ENCODE measurements around the gene ORM2. TPM values are rescaled to one million over a fixed set of nuclear protein-coding genes. Genes with fewer than 3 reads are reported as not detected.
"Not testable (repeated sequence)": the region's sequence is repeated elsewhere in the genome, so short reads cannot be mapped to it uniquely, and the experiment has no call there.

Gene ORM2
- total RNA-seq, 1 experiment from 2014 or later: not detected

DNA sequence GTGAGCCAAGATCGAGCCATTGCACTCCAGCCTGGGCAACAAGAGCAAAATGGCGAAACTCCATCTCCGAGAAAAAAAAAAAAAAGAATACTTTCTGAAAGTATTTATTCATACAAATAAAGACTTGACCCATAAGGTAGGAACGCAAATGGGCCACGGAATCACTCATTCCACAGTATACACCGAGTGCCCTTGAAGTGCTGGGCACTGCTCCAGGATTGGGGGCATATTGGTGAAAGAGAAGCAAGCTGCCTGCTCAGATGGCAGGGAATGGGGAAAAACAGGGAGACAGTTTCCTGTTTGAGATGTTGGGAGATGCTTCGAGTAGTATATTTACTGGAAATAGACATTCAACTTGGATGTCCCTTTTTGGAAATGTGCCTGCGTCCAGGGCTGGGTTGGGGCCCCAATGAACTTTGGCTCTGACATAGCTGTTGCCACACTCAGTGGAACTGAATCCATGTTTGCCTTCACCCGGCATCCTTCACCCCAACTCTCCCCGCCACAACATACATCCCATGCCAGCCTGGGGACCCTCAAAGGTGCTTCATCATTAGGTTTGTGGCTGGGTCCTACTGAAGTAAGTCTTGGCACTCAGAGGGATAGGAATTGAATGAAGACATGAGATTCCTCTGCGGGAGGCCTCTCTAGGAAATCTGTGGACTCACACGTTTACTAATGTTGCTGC is 588 bp upstream of the ORM2 start:
- DNase-seq (ENCODE audit: extremely low read depth, low read depth): not testable (repeated sequence)

DNA sequence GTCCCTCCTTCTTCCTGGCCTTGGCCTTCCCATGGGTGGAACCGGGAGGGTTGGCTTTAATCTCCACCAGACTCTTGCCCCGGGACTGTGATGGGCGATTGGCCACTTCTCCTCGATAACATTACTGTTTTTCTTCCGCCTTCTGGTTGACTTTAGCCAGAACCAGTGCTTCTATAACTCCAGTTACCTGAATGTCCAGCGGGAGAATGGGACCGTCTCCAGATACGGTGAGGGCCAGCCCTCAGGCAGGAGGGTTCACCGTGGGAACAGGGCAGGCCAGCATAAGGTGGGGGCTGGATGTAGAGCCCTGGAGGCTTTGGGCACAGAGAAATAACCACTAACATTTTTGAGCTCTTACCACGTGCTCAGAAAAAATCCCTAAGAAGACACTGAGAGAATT is 967 bp downstream of the ORM2 start:
- no peak for DNase-seq (ENCODE audit: extremely low read depth, low read depth)

DNA sequence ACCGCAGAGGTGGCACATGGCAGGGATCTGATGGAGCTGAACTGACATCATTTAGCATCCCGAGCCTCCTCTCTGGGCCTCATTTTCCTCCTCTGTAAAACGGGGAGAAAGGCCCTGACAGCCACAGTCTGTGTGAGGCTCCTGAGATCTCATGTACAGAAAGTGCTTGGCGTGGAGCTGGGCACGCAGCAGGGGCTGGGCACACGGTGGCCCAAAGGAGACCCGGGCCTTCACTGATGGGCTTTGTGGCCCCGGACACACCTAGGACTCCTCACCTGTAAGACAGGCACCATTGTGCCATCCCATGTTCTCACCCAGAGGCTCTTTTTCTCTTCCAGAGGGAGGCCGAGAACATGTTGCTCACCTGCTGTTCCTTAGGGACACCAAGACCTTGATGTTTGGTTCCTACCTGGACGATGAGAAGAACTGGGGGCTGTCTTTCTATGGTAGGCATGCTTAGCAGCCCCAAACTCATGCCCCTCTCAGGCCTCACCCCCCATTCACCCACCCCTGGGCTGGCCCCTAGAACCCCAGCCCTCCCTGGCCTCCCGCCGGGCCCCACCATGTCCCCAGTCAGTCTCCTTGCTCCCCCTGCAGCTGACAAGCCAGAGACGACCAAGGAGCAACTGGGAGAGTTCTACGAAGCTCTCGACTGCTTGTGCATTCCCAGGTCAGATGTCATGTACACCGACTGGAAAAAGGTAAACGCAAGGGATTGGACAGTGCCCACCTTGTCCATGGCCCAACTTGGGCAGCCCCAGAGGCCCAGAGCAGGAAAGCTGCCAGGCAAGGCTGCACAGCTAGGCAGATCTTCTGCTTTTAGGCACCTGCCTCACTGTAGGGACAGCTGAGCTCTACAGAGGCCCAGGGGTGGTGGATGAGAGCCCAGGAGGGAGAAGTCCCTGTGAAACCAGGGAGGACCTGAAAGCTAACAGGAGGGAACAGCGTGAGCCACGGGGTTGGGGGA is 1.8 kb downstream of the ORM2 start:
- DNase-seq (ENCODE audit: extremely low read depth, low read depth): not testable (repeated sequence)

DNA sequence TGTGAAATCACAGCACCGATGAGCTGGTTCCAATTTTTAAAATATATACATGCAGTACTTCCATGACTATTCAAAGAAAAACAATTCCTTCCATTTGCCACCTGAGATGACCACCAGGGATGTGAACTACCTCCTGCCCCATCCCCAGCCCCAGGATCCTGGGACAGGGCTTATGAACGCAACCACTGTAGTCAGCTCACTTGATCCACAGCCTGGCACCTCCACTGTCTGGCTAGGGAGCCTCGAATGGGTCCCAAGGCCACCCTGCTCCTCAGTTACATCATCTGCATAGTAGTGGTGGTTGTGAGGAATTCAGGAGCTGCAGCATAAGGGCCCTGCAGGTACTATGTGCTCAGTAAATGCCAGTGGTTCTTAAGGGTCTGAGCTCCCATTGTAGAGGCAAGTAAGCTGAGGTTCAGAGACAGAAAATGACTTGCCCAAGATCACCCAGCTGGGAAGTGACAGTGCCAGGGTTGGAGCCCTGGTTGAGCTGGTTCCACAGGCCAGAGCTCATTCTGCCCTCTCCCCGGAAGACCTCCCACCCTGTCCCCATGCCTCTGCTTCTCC is 2.9 kb downstream of the ORM2 start:
- not testable (repeated sequence) for DNase-seq (ENCODE audit: extremely low read depth, low read depth)

DNA sequence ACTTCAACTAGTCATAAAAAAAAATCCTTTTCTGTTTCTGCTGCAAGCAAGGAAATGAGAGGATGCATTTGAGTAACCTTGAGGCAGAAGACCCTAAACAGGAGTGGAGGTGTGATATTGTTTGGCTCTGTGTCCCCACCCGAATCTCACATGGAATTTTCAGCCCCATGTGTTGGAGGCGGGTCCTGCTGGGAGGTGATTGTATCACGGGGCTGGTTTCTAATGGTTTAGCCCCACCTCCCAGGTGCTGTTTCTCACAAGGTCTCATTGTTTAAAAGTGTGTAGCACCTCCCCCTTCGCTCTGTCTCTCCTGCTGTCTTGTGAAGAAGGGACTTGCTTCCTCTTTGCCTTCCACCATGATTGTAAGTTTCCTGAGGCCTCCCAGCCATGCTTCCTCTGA is 4.0 kb downstream of the ORM2 start:
- not testable (repeated sequence) for DNase-seq (ENCODE audit: extremely low read depth, low read depth)

DNA sequence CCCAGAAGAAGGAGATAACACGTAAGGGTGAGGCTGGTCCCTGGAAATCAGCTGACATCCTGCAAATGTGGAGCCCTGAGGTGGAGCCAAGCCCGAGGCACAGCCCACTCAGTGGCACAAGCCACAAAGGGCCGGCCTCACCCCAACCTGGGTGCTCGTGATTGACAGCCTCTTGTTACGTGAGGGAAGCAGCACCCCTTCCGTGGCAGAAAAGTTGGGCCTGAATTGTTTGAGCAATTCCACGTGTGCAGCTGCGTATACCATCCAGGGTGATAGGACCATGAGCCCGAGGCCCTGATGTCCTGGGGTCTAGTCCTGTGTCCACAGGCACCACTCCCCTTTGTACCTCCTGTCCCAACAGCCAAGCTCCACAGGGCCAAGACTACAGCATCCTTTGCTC is 4.8 kb downstream of the ORM2 start:
- DNase-seq (ENCODE audit: extremely low read depth, low read depth): no peak

DNA sequence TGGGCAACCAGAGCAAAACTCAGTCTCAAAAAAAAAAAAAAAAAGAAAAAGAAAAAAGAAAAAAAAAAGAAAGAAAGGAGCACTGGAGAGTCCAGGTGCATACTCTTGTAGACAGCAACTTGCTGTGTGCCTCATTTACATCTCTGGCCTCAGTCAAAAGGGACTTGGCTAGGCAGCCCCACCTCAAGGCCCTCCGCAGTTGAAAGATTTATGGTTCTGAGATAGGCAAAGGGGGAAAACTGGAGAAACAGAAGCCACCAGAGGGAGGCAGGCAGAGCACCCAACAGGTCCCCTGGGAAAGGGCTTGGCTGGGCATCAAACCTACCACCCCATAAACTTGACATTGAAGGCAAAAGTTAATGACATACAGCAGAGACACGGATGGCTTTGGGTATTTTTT is 6.1 kb downstream of the ORM2 start:
- DNase-seq (ENCODE audit: extremely low read depth, low read depth): no peak

DNA sequence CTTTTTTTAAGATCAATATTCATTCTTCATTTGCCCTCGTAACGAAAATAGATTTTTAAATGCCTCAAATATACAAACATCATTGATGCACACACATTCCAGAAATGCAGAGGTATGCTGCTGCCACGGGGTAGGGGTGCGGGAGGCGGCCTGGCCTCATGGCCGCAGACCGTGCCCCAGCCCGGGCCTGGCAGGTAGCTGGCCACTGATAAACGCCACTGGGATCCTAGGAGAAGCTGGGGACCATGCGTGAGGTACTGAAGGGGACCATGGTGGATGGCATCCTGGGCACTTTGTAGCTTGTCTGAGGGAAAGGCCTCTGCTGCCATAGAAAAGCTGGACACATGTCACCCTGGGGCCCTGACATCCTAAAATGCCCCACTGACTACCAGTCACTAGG is 6.5 kb downstream of the ORM2 start:
- DNase-seq (ENCODE audit: extremely low read depth, low read depth): no peak

DNA sequence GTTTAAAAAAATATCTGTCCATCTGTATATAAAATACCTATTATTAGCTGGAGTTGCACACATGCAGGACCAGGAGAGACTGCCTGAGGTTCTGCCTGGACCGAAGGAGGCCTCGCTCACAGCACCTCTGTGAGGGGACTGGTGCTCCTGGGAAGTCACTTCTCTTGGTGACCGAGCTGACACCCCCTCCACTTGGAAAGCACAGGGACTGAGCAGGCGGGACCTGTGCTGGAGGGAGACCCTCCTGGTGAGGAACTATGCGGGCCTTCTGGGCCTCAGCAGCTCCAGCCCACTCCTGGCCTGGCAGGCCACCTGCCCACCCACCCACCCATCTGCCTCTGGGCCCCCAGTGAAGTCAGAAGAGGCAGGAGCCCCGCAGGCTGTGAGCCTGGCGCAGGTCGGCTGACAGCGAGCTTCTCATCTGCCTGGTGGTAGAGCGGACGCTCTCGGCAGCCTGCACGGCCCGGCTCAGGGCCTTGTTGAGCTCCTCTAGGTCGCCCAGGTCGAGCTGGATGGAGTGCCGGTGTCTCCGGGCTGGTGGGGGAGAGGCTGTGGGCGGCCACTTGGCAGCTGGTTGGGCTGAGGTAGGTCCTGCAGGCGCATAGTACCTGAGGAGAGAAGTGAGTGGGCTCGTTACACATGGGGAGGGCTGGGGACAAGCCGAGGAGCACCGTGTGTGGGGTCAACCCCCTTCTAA is 7.2 kb downstream of the ORM2 start:
- DNase-seq (ENCODE audit: extremely low read depth, low read depth): no peak

DNA sequence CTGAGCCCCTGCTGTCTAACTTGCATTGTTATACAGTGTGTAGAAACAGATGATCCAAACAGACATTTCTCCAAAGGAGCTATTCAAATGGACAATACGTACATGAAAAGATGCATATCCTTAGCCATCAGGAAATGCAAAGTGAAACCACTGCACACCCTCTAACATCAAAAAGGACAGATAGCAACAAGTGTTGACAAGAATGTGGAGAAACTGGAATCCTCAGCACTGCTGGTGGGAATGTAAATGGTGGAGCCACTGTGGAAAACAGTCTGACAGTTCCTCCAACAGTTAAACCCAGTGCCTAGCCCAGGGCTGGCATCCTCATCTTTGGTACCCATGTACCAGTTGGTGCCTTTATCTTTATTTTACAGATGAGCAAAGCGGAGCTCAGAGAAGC is 8.5 kb downstream of the ORM2 start:
- no peak for DNase-seq (ENCODE audit: extremely low read depth, low read depth)

DNA sequence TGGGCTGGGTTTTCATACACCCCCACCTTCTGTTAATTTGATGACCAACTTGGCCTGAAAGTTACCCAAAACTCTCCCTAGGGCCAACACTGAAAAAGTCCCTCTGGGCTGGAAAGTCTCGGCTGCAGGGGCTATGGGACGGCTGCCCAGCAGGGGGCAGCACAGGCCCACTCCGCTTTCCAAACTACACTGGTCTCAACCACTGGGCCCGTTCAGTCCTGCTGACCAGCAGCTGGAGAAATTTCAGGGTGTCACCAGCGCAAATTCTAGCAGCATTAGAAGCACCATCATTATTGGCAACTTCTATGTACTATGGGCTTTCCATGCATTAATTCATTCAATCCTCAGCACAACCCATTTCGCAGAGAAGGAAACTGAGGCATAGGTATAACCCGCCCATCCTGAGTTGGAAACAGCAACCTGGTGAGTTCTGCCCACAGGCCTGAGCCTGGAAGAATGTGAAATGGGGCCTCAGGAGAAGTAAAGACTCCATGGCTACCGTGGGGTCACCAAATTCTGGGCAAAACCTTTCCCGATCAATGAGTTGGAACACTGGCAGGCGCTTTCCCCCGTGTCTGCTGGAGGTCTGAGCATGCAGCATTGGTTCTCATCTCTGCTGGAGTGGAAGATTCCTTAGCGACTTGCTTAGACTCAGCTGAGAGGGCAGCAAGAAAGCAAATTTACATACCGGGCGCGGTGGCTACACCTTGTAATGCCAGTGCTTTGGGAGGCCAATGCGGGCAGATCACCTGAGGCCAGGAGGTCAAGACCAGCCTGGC is 9.7 kb downstream of the ORM2 start:
- DNase-seq (ENCODE audit: extremely low read depth, low read depth): peak; percentile 26

DNA sequence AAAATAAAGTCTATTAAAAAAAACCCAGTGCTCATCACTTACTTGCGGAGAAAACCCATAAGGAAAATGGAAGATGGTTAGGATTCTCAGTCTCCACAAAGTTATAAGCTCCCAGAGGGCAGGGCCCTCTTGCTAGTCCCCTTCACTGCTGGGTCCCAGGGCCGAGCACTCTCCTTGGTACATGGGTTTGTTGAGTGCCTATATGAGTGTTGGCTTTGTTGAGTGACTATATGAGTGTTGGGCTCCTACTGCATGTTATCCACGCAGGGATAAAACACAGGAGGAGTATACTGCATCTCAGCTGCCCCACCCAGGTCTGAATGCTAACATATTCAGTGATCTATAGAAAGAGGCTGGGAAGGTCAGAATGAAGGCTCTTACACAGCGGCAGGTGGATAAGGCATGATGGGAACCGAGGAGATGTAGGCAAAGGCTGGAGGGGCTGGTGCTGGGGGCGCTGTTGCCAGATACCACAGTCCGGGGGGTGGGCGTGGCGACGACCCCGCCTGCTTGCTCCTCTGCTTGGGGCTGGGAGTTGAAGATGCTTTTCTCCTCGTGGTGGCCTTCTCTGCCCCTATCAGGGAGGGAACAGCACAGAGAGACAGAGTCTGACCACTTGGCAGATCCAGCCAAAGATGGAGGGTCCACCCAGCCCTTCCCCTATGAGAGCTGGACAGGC is 11.6 kb downstream of the ORM2 start:
- no peak for DNase-seq (ENCODE audit: extremely low read depth, low read depth)

DNA sequence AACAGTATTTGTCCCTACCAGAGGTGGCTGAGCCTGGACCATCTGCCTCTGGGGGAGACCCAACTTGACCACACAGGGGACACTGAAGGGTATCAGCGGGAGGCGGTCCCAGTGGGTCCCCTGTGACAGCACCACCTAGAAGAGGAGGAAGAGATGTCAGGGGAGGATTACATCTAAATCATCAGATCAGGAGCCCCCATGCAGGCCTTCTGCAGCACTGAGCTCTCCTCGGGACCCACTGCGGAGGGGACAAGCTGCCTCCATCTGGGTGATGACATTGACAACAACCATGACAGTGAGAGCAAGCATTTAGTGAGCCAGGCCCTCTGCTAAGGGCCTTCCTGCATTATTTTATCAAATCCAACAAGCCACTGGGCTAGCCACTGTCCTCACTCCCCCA is 12.3 kb downstream of the ORM2 start:
- no peak for DNase-seq (ENCODE audit: extremely low read depth, low read depth)

DNA sequence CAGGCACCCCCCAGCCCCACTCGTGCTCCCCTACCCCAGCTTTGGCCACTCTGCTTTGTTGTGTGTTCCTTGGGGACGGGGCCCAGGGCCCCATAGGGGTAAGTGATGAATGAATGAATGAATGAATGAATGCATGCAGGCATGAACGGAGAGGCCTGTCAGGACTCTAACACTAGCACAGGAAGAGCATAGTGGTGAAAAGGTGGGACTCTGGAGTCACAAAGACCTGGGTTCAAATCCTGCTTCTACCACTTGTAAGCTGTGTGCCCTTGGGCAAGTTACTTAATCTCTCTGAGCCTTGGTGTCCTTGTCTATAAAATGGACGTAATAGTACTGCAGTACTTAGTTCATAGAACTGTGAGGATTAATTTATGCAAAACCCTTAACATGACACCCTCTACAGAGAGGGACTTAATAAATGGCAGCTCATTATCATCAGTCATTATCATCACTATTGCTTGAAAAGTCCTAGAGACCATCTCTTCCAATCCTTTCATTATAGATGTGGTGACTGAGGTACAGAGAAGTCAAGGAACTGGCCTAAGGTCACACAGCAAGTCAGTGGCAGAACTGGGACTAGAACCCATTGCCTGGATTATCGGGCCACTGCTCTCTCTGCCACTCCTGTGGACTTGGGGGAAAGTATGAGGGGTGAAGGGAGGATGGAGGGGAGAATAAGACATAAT is 13.2 kb downstream of the ORM2 start:
- DNase-seq (ENCODE audit: extremely low read depth, low read depth): no peak

DNA sequence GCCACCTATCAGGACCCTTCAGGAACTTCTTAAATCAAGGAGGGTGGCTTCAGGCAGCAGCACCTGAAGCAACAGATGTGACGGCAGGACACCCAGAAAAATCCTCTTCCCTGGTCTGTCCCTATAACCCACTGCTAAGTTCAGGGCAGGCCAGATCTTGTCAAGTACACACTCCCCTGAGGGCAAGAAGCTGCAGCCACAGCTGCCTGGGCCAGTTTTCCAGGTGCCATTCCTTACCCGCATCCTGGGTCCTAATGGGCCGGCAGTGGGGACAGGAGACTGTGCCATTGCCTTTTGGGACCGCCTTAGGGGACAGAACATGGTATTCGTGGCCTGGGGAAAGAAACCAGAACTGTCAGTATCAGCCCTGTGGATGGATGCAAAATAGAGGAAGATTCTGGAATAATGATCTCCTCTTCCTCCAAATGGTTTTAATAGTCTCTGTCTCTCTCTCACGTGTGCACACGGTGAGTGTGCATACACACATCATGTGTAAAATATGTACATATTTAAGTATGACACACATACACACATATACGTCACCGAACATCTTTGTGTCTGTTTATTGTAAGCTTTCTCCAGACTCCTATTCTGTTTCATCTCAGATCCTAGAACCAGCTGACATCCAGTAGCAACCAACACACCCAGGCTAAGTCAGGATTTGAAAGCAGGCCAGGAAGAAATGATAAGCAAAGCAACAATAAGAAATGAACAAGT is 14.0 kb downstream of the ORM2 start:
- DNase-seq (ENCODE audit: extremely low read depth, low read depth): no peak

DNA sequence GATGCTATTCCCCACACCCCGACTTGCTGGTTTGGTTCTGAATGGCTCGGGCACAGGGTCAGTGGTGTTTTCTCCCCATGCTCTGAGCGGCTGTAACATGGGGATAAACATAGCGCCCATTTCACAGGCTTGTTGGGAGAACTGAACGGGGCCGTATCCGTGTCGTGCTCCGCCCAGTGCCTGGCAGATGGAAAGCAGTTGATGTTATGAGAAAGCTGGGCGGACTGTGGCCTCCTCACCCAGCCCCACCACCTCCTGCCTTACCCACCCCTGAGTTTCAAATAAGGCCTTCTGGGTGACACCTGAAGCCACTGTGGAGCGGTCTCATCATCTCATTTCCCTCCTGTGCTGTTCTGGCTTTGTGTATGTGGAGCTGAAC is 14.5 kb downstream of the ORM2 start:
- DNase-seq (ENCODE audit: extremely low read depth, low read depth): no peak

DNA sequence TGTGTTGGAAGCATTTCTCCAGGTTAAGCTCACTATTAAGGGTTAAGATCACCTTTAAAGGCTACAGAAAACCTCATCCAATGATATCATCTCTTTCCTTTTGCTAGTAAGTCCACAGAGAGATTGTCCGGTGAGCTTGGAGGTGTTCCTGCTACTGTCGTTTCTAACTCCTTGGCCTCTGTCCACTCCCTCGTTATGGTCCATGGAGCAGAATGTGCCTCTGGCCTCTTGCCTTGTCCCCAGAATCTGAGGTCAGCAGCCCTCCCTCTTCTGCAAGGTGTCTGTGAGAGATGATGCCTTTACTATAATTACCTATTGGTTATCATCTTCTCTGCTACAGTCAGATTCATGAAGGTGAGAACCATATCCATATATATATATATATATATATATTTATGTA is 15.0 kb downstream of the ORM2 start:
- no peak for DNase-seq (ENCODE audit: extremely low read depth, low read depth)

DNA sequence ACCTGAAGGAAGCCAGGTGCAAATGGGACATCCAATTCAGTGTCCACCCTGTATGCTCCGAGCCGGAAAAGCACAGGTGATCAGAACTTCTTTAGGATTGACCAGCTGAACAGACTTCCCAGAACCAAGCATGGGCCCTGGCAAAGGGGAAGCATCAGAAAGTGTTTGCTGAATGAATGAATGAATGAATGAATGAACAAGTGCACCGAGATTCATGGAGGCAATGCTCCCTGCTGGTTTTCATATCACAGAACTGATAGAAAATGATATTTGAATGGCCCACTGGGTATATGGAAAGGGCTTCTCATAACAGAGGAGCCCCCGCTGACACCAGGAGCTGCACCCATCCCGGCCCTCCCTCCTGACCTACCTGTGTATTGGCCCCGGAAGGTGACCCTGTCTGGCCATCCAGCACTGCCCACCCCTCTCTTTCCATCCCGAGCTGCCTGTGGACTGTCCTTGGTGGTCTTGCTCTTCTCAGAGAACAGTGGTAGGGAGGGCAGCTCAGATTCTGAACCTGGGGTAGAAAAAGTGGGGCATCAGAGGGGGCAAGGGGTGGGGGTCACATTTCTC is 15.9 kb downstream of the ORM2 start:
- no peak for DNase-seq (ENCODE audit: extremely low read depth, low read depth)
